ENCODE data around the gene VSIG10L.

The VSIG10L gene

GRCh38 chr19:51337861-51338562, 3.9 kb downstream of the VSIG10L start:
- no peak for DNase-seq

DNA sequence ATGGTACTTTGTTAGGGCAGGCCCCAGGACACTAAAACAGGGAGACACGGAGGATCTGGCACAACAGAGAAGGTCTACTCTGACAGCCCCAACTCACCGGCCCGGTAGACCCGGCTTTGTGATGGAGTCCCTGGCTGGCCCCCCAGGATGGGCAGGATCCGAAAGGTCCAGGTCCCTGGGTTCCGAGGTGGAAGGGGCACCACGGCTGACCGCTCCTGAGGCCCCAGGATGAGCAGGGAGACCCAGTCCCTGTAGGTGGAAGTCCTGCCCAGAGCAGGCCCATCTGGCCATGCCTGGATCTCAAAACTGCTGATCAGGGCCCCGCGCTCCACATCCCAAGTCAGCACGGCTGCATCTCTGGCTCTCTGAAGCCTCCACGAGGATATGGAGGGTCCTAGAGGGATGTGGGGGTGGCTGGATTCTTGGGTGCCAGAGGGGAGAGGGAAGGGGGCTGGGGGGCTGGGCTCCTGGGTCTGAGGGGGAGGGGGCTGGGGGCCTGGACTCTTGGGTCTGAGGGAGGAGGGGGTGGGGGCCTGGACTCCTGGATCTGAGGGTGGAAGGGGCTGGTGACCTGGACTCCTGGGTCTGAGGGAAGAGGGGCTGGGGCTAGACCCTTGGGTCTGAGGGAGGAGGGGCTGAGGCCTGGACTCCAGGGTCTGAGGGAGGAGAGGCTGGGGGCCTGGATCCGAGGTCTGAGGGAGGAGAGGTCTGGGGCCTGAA, 4.6 kb downstream of the VSIG10L start:
- no peak for DNase-seq

DNA sequence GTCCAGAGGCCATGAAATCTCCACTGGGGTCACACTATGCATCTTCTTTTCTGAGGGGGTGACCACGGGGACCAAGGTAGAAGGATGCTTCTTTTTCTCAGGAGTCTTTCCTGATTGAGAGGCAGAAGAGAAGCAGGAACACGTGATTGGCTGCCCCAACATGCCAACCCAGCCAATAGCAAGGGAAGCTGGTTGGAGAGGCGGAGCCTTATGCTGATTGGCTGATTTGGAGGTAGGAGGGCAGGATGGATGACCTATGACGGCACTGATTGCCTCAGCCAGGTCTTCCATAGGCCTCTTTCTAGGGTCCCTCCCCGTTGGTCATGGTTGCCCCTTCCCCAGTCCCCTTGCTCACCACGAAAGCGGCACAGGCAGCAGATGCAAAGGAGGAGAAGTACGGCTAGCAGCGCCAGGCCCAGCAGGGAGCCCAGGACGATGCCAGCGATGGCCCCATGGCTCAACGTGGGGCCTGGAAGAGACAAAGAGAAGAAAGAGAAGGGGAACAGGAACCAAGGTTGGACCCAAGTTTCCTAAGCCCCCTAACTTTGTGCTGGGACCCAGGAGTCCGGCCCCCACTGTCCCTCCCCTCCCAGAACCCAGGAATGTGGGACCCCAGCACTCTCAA, 8.0 kb downstream of the VSIG10L start:
- DNase-seq: no peak

- no peak for DNase-seq
Measured at GRCh38 chr19:51331716-51332115, 10.2 kb downstream of the VSIG10L start.

DNA sequence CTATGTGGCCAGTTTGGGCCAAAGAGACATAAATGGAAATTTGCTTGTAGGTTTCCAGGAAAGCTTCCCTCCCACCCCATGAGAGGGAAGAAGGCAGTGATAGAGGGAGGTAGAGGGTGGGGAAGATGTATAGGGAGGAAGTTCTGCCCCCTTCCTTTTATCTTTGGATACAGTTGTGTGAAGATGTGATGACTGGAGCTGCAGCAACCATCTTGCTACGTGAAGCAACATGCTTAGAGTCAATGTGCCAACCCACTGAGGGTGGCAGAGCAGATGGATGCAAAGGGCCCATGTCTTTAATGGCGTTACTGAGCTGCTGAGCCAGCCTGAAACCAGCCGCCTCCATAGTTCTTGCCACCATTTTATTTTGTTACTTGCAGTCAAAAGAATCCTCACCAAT, 10.7 kb downstream of the VSIG10L start:
- DNase-seq: no peak

GRCh38 chr19:51330366-51330765, 11.6 kb downstream of the VSIG10L start:
- DNase-seq: no peak

GRCh38 chr19:51329411-51329810, 12.5 kb downstream of the VSIG10L start:
- no peak for DNase-seq

- no peak for DNase-seq
Measured at GRCh38 chr19:51327066-51328001, 14.6 kb downstream of the VSIG10L start.

DNA sequence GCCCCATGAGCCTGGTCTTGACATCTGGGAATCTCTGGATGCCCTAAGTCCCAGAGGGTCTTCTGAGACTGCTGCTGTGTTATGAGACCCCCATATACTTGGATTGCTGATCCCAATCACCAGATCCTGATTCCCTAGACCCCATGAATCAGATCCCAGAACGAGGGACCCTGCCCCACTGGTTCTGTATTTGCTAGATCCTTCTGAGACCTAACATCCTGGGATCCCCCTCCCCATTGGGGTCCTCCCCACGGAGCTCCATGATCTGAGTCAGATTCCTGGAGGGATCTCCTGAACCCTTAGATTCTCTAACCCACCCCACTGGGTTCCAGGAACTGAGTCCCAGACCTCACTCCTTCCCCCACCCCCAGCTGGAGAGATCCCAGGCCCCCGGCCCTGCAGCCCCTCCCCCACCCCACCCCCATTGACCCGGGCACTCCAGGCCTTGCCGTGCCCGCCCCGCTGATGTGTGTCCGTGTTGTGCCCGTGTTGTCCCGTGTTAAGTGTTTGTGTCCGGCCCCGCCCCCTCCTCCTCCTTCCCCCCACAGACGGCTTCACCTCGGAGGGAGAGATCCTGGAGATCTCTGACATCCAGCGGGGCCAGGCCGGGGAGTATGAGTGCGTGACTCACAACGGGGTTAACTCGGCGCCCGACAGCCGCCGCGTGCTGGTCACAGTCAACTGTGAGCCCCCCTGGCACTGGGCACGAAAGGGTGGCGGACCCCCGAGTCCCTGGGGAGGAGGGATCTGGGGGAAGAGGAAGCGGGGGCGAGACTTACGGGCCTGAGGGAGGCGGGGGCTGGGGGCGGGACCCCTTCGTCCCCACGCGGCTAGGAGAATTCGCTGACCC, 15.5 kb downstream of the VSIG10L start:
- no peak for DNase-seq

GRCh38 chr19:51325161-51325976, 16.6 kb downstream of the VSIG10L start:
- DNase-seq: no peak

DNA sequence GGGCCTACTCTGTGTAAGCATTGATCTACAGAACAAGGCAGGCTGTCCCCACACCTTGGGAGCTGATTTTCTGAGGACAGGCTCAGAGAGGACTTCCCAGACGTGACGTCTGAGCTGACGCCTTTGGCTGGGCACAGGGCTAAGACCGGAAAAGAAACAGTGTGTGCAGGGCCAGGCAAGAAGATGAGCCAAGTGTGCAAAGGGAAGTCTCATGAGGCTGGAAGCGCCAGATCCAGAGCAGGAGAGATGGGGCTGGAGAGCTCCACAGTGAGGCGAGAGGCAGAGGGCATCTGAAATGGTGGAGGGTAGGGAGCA, 17.8 kb downstream of the VSIG10L start:
- DNase-seq: no peak

- DNase-seq: no peak
Measured at GRCh38 chr19:51323481-51324166, 18.3 kb downstream of the VSIG10L start.

- DNase-seq: no peak
Measured at GRCh38 chr19:51321799-51322198, 20.1 kb downstream of the VSIG10L start.

- DNase-seq: peak; percentile 25
Measured at GRCh38 chr19:51320280-51320657, 21.7 kb downstream of the VSIG10L start.

- DNase-seq: no peak
Measured at GRCh38 chr19:51319649-51320279, 22.2 kb downstream of the VSIG10L start.

DNA sequence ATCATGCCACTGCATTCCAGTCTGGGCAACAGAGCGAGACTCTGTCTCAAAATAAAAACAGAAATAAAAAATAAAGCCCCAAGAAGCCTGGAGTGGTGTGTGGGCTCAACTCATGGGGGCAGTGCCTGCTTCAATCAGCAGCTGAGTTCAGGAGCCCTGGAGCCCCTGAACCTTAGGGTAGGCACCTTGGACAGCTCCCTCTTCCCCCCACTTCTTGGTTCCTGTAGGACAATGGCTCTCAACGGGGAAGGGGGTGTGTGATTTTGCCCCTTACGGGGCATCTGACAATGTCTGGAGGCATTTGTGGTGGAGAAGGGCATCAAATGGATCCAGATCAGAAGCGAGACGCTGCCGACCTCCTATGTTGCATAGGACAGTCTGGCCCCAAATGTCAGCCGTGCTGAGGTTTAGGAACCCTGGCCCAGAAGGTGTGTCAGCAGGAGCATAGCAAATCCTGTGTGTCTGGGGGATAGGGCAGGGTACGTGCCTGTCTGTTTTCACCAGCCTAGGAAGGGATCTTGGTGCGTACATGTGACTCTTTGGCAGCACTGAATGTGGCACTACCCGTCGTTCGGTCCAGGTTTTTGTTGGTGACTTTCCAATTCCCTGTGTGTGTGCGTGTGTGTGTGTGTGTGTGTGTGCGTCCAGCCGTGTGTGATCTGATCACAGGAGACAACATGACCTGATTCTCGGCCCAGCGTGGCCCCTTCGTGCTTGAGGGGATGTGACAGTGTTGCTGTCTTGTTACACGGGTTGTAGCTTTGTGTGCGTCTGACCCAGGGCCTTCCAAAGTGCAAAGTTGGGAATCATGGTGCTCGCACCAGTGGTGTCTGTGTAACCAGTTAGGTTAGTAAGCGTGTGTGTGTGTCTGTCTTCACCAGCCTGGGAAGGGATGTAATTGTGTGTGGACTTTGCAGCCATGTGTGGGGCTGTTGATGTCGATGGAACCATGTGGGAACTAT, 23.0 kb downstream of the VSIG10L start:
- no peak for DNase-seq

- DNase-seq: no peak
Measured at GRCh38 chr19:51317968-51318367, 24.0 kb downstream of the VSIG10L start.

DNA sequence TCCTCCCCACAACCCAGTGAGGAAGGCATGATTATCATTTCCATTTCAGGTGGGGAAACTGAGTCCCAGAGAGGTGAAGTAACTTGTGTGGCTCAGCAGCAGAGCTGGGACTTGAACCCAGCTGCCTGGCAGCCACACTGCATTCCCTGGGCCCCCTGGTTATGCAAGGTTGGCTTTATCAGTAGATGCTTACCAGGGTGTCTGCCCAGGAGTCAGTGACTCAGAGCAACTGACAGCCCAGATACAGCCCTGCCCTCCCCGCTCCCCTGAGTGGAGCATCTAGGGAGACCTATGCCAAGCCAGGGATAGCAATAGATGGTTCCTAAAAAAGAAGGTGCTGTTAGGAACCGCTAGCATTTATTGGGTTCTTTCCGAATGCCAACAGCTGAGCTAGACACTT, 24.6 kb downstream of the VSIG10L start:
- no peak for DNase-seq

- DNase-seq: no peak
Measured at GRCh38 chr19:51316688-51317087, 25.3 kb downstream of the VSIG10L start.

Measured in NCI-H2227 treated with DMSO at 0.1 percent for 48 hours (cell line).